K562 (cell line): ENCODE data around the gene NFKBIB.

ENCODE experiments used
- CBFA2T3 ChIP-seq: fragments of 450-650 bp; IDR thresholded peaks from 2 replicates; pipeline ENCODE4 v1.6.1; 2017
- CEBPZ ChIP-seq: fragments of 150-350 bp; IDR thresholded peaks from 2 replicates; pipeline ENCODE4 v1.6.1; 2014; ENCODE audit warnings: low read depth, mild to moderate bottlenecking, low read length, borderline replicate concordance
- CTCF ChIP-seq, 3 experiments: IDR thresholded peaks in 2 of 3; conservative IDR thresholded peaks in 1 of 3; 2 replicates each; pipeline ENCODE4 v1.5.1; 2011 to 2012; ENCODE audit warnings: low read length in 3 of 3, mild to moderate bottlenecking in 3 of 3, control low read depth in 2 of 3, improper control_type of control experiment in 1 of 3, inconsistent platforms in 1 of 3, low read depth in 1 of 3, mixed read lengths in 1 of 3, moderate library complexity in 1 of 3; ENCODE audit not compliant: insufficient read depth in 2 of 3
- ELF1 ChIP-seq: fragments of 200-800 bp; sonication (Bioruptor generic); IDR thresholded peaks from 2 replicates; pipeline ENCODE4 v1.6.1; 2016; ENCODE audit warnings: missing genetic modification characterization, missing compliant biosample characterization
- FOXA3 ChIP-seq, 2 experiments: fragments of 450-650 bp in 1 of 2; sonication (generic) in 1 of 2; formaldehyde crosslinking; IDR thresholded peaks in 1 of 2; conservative IDR thresholded peaks in 1 of 2; 2 replicates each; pipeline versions ENCODE4 v1.4.0 to v1.8.0; 2020 to 2022; ENCODE audit warnings: mild to moderate bottlenecking in 2 of 2, missing genetic modification reagents in 1 of 2
- NBN ChIP-seq: fragments of 450-650 bp; IDR thresholded peaks from 2 replicates; pipeline ENCODE4 v1.6.1; 2016; ENCODE audit warnings: low read depth, mild to moderate bottlenecking
- NRF1 ChIP-seq, 2 experiments: fragments of 450-650 bp; IDR thresholded peaks in 1 of 2; conservative IDR thresholded peaks in 1 of 2; 2 replicates each; pipeline ENCODE4 v1.6.1; 2014; ENCODE audit warnings: mild to moderate bottlenecking in 2 of 2
- PKNOX1 ChIP-seq: fragments of 450-650 bp; IDR thresholded peaks from 2 replicates; pipeline ENCODE4 v1.6.1; 2016
- POLR2AphosphoS2 ChIP-seq: IDR thresholded peaks from 2 replicates; pipeline ENCODE4 v1.6.1; 2012; ENCODE audit warnings: low read length, improper control_type of control experiment
- SAP30 ChIP-seq: fragments of 200-600 bp; sonication (generic); IDR thresholded peaks from 2 replicates; pipeline ENCODE4 v1.6.1; 2012; ENCODE audit warnings: borderline replicate concordance, low read depth, mild to moderate bottlenecking, moderate library complexity, low read length, control low read depth, inconsistent platforms; ENCODE audit not compliant: insufficient read depth, poor library complexity, severe bottlenecking
- SMC3 ChIP-seq: conservative IDR thresholded peaks from 2 replicates; pipeline ENCODE4 v1.6.1; 2011; ENCODE audit warnings: low read depth, low read length, improper control_type of control experiment; ENCODE audit not compliant: insufficient read depth
- ZNF318 ChIP-seq, 2 experiments: fragments of 450-650 bp; IDR thresholded peaks; 2 replicates each; pipeline ENCODE4 v1.6.1; 2016; ENCODE audit warnings: mild to moderate bottlenecking in 2 of 2, borderline replicate concordance in 1 of 2, low read depth in 1 of 2, moderate library complexity in 1 of 2

- TF ChIP-seq NBN = no peak
- no peak for TF ChIP-seq CEBPZ
- no peak for TF ChIP-seq PKNOX1
- peak; percentile 46; the same call in 1 of the 2 replicates for TF ChIP-seq CBFA2T3
- TF ChIP-seq ELF1 (tag) = no peak
- no peak for TF ChIP-seq CTCF (IDR thresholded peaks at IDR 0.05 in 2 of 3, conservative IDR thresholded peaks at IDR 0.05 in 1 of 3; ENCODE audit: insufficient read depth in 2 of 3, low read depth in 1 of 3, low read length in 3 of 3)
- TF ChIP-seq SMC3 = no peak
- no peak for TF ChIP-seq POLR2AphosphoS2
- TF ChIP-seq NRF1 (conservative IDR thresholded peaks at IDR 0.05 in 1 of 2, IDR thresholded peaks at IDR 0.05 in 1 of 2) = no peak
- TF ChIP-seq ZNF318 (IDR thresholded peaks at IDR 0.05; ENCODE audit: borderline replicate concordance in 1 of 2, low read depth in 1 of 2) = no peak
- no peak for TF ChIP-seq SAP30
- no peak for TF ChIP-seq FOXA3 (CRISPR knock-in tag; conservative IDR thresholded peaks at IDR 0.05 in 1 of 2, IDR thresholded peaks at IDR 0.05 in 1 of 2)
Measured at GRCh38 chr19:38850976-38851621, 48.7 kb upstream of the NFKBIB start.
